Neural progenitor cell (in vitro differentiated cells): ENCODE data around the gene UBE2L5. TPM values are rescaled to one million over a fixed set of nuclear protein-coding genes. Genes with fewer than 3 reads are reported as not detected.
A peak's percentile ranks its signal among the peaks of the same experiment; 100 is the strongest.

Experiments
- DNase-seq: peaks from one replicate; pipeline ENCODE4 v3.0.0-alpha.2; 2016; ENCODE audit warnings: low spot score
- H2AFZ ChIP-seq: fragments of 200-600 bp; sonication (generic); replicated peaks from 2 replicates; pipeline ENCODE4 v1.6.1; 2016; ENCODE audit warnings: antibody characterized with exemption
- H3F3A ChIP-seq: fragments of 200-600 bp; sonication (generic); 2 replicates; pipeline ENCODE4 v1.6.1; 2016; ENCODE audit warnings: antibody characterized with exemption, low read depth
- H3K27ac ChIP-seq: fragments of 200-600 bp; sonication (generic); 2 replicates; pipeline ENCODE4 v1.5.1; 2016; ENCODE audit warnings: mild to moderate bottlenecking
- H3K27me3 ChIP-seq: fragments of 200-600 bp; sonication (generic); 2 replicates; pipeline ENCODE4 v1.6.1; 2016; ENCODE audit warnings: mild to moderate bottlenecking, moderate library complexity
- H3K36me3 ChIP-seq: fragments of 200-600 bp; sonication (generic); 2 replicates; pipeline ENCODE4 v1.5.1; 2016
- H3K4me1 ChIP-seq: fragments of 200-600 bp; sonication (generic); 2 replicates; pipeline ENCODE4 v1.6.1; 2016; ENCODE audit warnings: mixed run types
- H3K4me2 ChIP-seq: fragments of 200-600 bp; sonication (generic); 2 replicates; pipeline ENCODE4 v1.6.1; 2016
- H3K4me3 ChIP-seq: fragments of 200-600 bp; sonication (generic); 2 replicates; pipeline ENCODE4 v1.5.1; 2016
- H3K79me2 ChIP-seq: fragments of 200-600 bp; sonication (generic); 2 replicates; pipeline ENCODE4 v1.6.1; 2016; ENCODE audit warnings: low read depth
- H3K9ac ChIP-seq: fragments of 200-600 bp; sonication (generic); 2 replicates; pipeline ENCODE4 v1.6.1; 2016
- H3K9me3 ChIP-seq: fragments of 200-600 bp; sonication (generic); 2 replicates; pipeline ENCODE4 v1.5.1; 2016; ENCODE audit warnings: low read depth
- H4K20me1 ChIP-seq: fragments of 200-600 bp; sonication (generic); 2 replicates; pipeline ENCODE4 v1.6.1; 2016; ENCODE audit warnings: low read depth
- H3K27ac Mint-ChIP-seq: 3 replicates; pipeline ENCODE4 v1.8.0; 2021; ENCODE audit warnings: mixed read lengths
- H3K27me3 Mint-ChIP-seq: 2 replicates; pipeline ENCODE4 v1.8.0; 2022; ENCODE audit warnings: low read depth, mild to moderate bottlenecking, inconsistent platforms, moderate library complexity, mixed read lengths; ENCODE audit not compliant: insufficient read depth
- H3K36me3 Mint-ChIP-seq: 3 replicates; pipeline ENCODE4 v1.8.0; 2021; ENCODE audit warnings: mixed read lengths
- H3K4me1 Mint-ChIP-seq: 3 replicates; pipeline ENCODE4 v1.8.0; 2021; ENCODE audit warnings: mixed read lengths
- H3K4me3 Mint-ChIP-seq: 3 replicates; pipeline ENCODE4 v1.8.0; 2021; ENCODE audit warnings: mild to moderate bottlenecking, moderate library complexity, mixed read lengths
- H3K9me3 Mint-ChIP-seq: 3 replicates; pipeline ENCODE4 v1.8.0; 2020; ENCODE audit warnings: mixed read lengths
- CTCF ChIP-seq: fragments of 200-600 bp; sonication (generic); IDR thresholded peaks from 2 replicates; pipeline ENCODE4 v1.5.1; 2017; ENCODE audit warnings: antibody characterized with exemption, mild to moderate bottlenecking
- EZH2 ChIP-seq: fragments of 200-600 bp; sonication (generic); IDR thresholded peaks from 2 replicates; pipeline ENCODE4 v1.6.1; 2017; ENCODE audit warnings: antibody characterized with exemption, mild to moderate bottlenecking, moderate library complexity
- EZH2phosphoT487 ChIP-seq: fragments of 200-600 bp; sonication (generic); IDR thresholded peaks from 2 replicates; pipeline ENCODE4 v1.6.1; 2017; ENCODE audit warnings: antibody characterized with exemption
- total RNA-seq: library from RNA; depleted of rRNA; stranded (reverse); fragments of >200 nt; gene quantifications from 2 replicates; pipeline ENCODE4 v1.2.3, GENCODE V29; 2015; ENCODE audit warnings: low replicate concordance

Gene UBE2L5
- total RNA-seq, 1 donor from 2014 or later = not detected

GRCh38 chr13:30464496-30465342, 42.4 kb downstream of the UBE2L5 start:
- Histone ChIP-seq H3K9ac (peak overlapping the region; percentile 82), H3K4me2 (peak overlapping the region; percentile 98), H3K4me1 (peaks cover 19% of the 10 kb centered on the region), H3K4me3 (peak overlapping the region; percentile 91), H2AFZ (no peak overlapping the region), H3K79me2 (peaks cover 46% of the 10 kb centered on the region), H3K27me3 (no peaks in the 10 kb centered on the region), H3K36me3 (peaks cover 20% of the 10 kb centered on the region), H3F3A (peaks cover 44% of the 10 kb centered on the region), H4K20me1 (peaks cover 33% of the 10 kb centered on the region), H3K27ac (peak overlapping the region; percentile 83), H3K9me3 (no peaks in the 10 kb centered on the region)
- peaks cover 9% of the 10 kb centered on the region for H3K36me3 Mint-ChIP-seq
- peaks cover 38% of the 10 kb centered on the region for H3K4me1 Mint-ChIP-seq
- TF ChIP-seq EZH2 (no peak), EZH2phosphoT487 (no peak), CTCF (no peak)
- peaks cover 9% of the 10 kb centered on the region for H3K27me3 Mint-ChIP-seq
- peak overlapping the region; percentile 95 for H3K4me3 Mint-ChIP-seq
- H3K27ac Mint-ChIP-seq = peak overlapping the region; percentile 91
- peak; percentile 86 for DNase-seq
- peaks cover 3% of the 10 kb centered on the region for H3K9me3 Mint-ChIP-seq

GRCh38 chr13:30465343-30465592, 43.0 kb downstream of the UBE2L5 start:
- Histone ChIP-seq H3K4me3 (peak overlapping the region; percentile 98), H3K79me2 (peaks cover 43% of the 10 kb centered on the region), H3K4me2 (peak overlapping the region; percentile 70), H3K36me3 (peaks cover 19% of the 10 kb centered on the region), H3K9ac (peak overlapping the region; percentile 98), H3K9me3 (no peaks in the 10 kb centered on the region), H2AFZ (no peak overlapping the region), H3K27ac (peak overlapping the region; percentile 94), H3F3A (peaks cover 40% of the 10 kb centered on the region), H3K4me1 (peaks cover 19% of the 10 kb centered on the region), H3K27me3 (no peaks in the 10 kb centered on the region), H4K20me1 (peaks cover 30% of the 10 kb centered on the region)
- no peak for DNase-seq
- Mint-ChIP-seq H3K4me1 (peaks cover 38% of the 10 kb centered on the region), H3K27ac (no peak overlapping the region), H3K4me3 (no peak overlapping the region), H3K27me3 (peaks cover 9% of the 10 kb centered on the region), H3K9me3 (peaks cover 3% of the 10 kb centered on the region), H3K36me3 (peaks cover 9% of the 10 kb centered on the region)
- TF ChIP-seq CTCF = no peak
- no peak for TF ChIP-seq EZH2
- TF ChIP-seq EZH2phosphoT487 = no peak

- Histone ChIP-seq H3K9ac (peak within 1 kb of the TSS; percentile 98), H3K4me2 (peak within 1 kb of the TSS; percentile 87), H3K4me3 (peak within 1 kb of the TSS; percentile 98), H3F3A (peaks cover 40% of the 10 kb centered on the region), H3K36me3 (peaks cover 19% of the 10 kb centered on the region), H3K4me1 (peaks cover 19% of the 10 kb centered on the region), H3K79me2 (peaks cover 43% of the 10 kb centered on the region), H3K9me3 (no peaks in the 10 kb centered on the region), H4K20me1 (peaks cover 30% of the 10 kb centered on the region), H3K27me3 (no peaks in the 10 kb centered on the region), H3K27ac (peak within 1 kb of the TSS; percentile 94), H2AFZ (peak within 1 kb of the TSS; percentile 64)
- H3K9me3 Mint-ChIP-seq = peaks cover 3% of the 10 kb centered on the region
- peaks cover 9% of the 10 kb centered on the region for H3K36me3 Mint-ChIP-seq
- peaks cover 38% of the 10 kb centered on the region for H3K4me1 Mint-ChIP-seq
- peak within 1 kb of the TSS; percentile 99 for H3K27ac Mint-ChIP-seq
- peak within 1 kb of the TSS; percentile 98 for H3K4me3 Mint-ChIP-seq
- DNase-seq = peak; percentile 99
- TF ChIP-seq CTCF (no peak), EZH2phosphoT487 (no peak), EZH2 (no peak)
- H3K27me3 Mint-ChIP-seq = peaks cover 9% of the 10 kb centered on the region
These were observed 43.5 kb downstream of the UBE2L5 start, which contains the start of gene HMGB1 for GRCh38 chr13:30465593-30466357. Gene HMGB1, minus strand, starts transcription at chr13:30465936. Its CDS starts 2,256 bp downstream, at chr13:30463680.
